H1 (cell line): Measurements from ENCODE around the gene DRD5. TPM values are rescaled to one million over a fixed set of nuclear protein-coding genes. Genes with fewer than 3 reads are reported as not detected.

Experiments
- CTCF ChIA-PET: fragments of 300-600 bp; sonication (Branson Sonifier 250); formaldehyde crosslinking; loops from one replicate; lab custom pipeline; 2021; ENCODE audit not compliant: partially characterized antibody; lab: Charles Lee
- POLR2A ChIA-PET: fragments of 300-600 bp; sonication (Branson Sonifier 250); formaldehyde crosslinking; loops from one replicate; lab custom pipeline; 2021; ENCODE audit warnings: inconsistent platforms; ENCODE audit not compliant: partially characterized antibody; lab: Charles Lee
- DNase-seq, 2 experiments: peaks; one replicate each; pipeline versions ENCODE4 v3.0.0 to v3.0.0-alpha.2; 2010 to 2022; ENCODE audit warnings: low spot score in 2 of 2, low read depth in 1 of 2, mixed read lengths in 1 of 2
- FAIRE-seq: peaks from 2 replicates; lab custom pipeline; 2011; peaks lifted over from hg19 to GRCh38; lab: Jason Lieb, UNC
- H2AFZ ChIP-seq: 2 replicates; pipeline ENCODE4 v1.8.1; 2012; ENCODE audit warnings: low read length, inconsistent platforms
- H2AK5ac ChIP-seq: 2 replicates; pipeline ENCODE4 v1.6.1; 2013; ENCODE audit warnings: low read depth, low read length
- H2BK120ac ChIP-seq: replicated peaks from 2 replicates; pipeline ENCODE3; 2013; ENCODE audit warnings: low read depth, low read length, inconsistent platforms
- H2BK12ac ChIP-seq: 2 replicates; pipeline ENCODE4 v1.6.1; 2013; ENCODE audit warnings: low read depth, low read length
- H2BK15ac ChIP-seq: 2 replicates; pipeline ENCODE4 v1.6.1; 2013; ENCODE audit warnings: low read length
- H2BK20ac ChIP-seq: 2 replicates; pipeline ENCODE4 v1.6.1; 2013; ENCODE audit warnings: low read length
- H2BK5ac ChIP-seq: 2 replicates; pipeline ENCODE4 v1.6.1; 2013; ENCODE audit warnings: low read depth, low read length
- H3K14ac ChIP-seq: 2 replicates; pipeline ENCODE4 v1.6.1; 2013; ENCODE audit warnings: inconsistent platforms; ENCODE audit not compliant: insufficient read length
- H3K18ac ChIP-seq: 2 replicates; pipeline ENCODE4 v1.6.1; 2013; ENCODE audit warnings: low read length; ENCODE audit errors: extremely low read depth
- H3K23ac ChIP-seq: 2 replicates; pipeline ENCODE4 v1.6.1; 2013; ENCODE audit warnings: inconsistent platforms; ENCODE audit not compliant: insufficient read length
- H3K23me2 ChIP-seq: 2 replicates; pipeline ENCODE4 v1.6.1; 2013; ENCODE audit warnings: low read depth, low read length
- H3K27ac ChIP-seq: 2 replicates; pipeline ENCODE4 v1.6.1; 2011; ENCODE audit warnings: low read depth, low read length, inconsistent platforms
- H3K27me3 ChIP-seq, 4 experiments: replicated peaks in 1 of 4; 1 replicate in 1 of 4; 2 replicates in 3 of 4; pipeline versions ENCODE4 v1.6.1 to v1.8.1; 2011 to 2013; ENCODE audit warnings: low read length in 3 of 4, mild to moderate bottlenecking in 3 of 4, inconsistent platforms in 2 of 4, mixed read lengths in 2 of 4, moderate library complexity in 1 of 4; ENCODE audit not compliant: control insufficient read depth in 3 of 4, insufficient read depth in 3 of 4; ENCODE audit errors: extremely low read depth in 1 of 4
- H3K36me3 ChIP-seq, 4 experiments: 2 replicates each; pipeline versions ENCODE4 v1.6.1 to v1.8.1; 2011 to 2013; ENCODE audit warnings: mild to moderate bottlenecking in 4 of 4, low read length in 3 of 4, moderate library complexity in 2 of 4, control low read depth in 1 of 4, inconsistent platforms in 1 of 4; ENCODE audit not compliant: insufficient read depth in 4 of 4, control insufficient read depth in 2 of 4
- H3K4ac ChIP-seq: replicated peaks from 2 replicates; pipeline ENCODE3; 2013; ENCODE audit warnings: low read length, low read depth, mixed read lengths, inconsistent platforms; ENCODE audit not compliant: insufficient read length
- H3K4me1 ChIP-seq, 4 experiments: replicated peaks in 1 of 4; 1 replicate in 1 of 4; 2 replicates in 3 of 4; pipeline versions ENCODE4 v1.6.1 to v1.8.1; 2011 to 2013; ENCODE audit warnings: low read length in 3 of 4, inconsistent platforms in 2 of 4, mixed read lengths in 1 of 4; ENCODE audit not compliant: insufficient read depth in 4 of 4, control insufficient read depth in 3 of 4
- H3K4me2 ChIP-seq, 2 experiments: 2 replicates each; pipeline versions ENCODE4 v1.6.1 to v1.8.1; 2011 to 2013; ENCODE audit warnings: low read depth in 2 of 2, low read length in 2 of 2, control low read depth in 1 of 2, inconsistent platforms in 1 of 2, mild to moderate bottlenecking in 1 of 2; ENCODE audit not compliant: insufficient read depth in 1 of 2
- H3K4me3 ChIP-seq, 4 experiments: fragments of 200-600, 300-600 bp in 1 of 4; sonication (generic), shearing (Covaris generic), sonication (Bioruptor Twin) in 1 of 4; 2 replicates each; pipeline versions ENCODE4 v1.5.1 to v1.8.1; 2011 to 2016; ENCODE audit warnings: low read length in 4 of 4, low read depth in 3 of 4, control low read depth in 2 of 4, inconsistent platforms in 2 of 4, mild to moderate bottlenecking in 2 of 4, mixed read lengths in 1 of 4, moderate library complexity in 1 of 4; ENCODE audit not compliant: insufficient read depth in 2 of 4; ENCODE audit errors: extremely low read depth in 1 of 4
- H3K56ac ChIP-seq: replicated peaks from 2 replicates; pipeline ENCODE3; 2013; ENCODE audit warnings: low read depth, mild to moderate bottlenecking, mixed read lengths, low read length, inconsistent platforms; ENCODE audit not compliant: insufficient read length
- H3K79me1 ChIP-seq: 2 replicates; pipeline ENCODE4 v1.6.1; 2013; ENCODE audit warnings: low read depth, low read length, control low read depth
- H3K79me2 ChIP-seq, 2 experiments: 2 replicates each; pipeline versions ENCODE4 v1.6.1 to v1.8.1; 2012 to 2013; ENCODE audit warnings: low read length in 2 of 2, mild to moderate bottlenecking in 2 of 2, inconsistent platforms in 1 of 2; ENCODE audit not compliant: insufficient read depth in 2 of 2, control insufficient read depth in 1 of 2
- H3K9ac ChIP-seq, 4 experiments: replicated peaks in 1 of 4; 1 replicate in 1 of 4; 2 replicates in 3 of 4; pipeline versions ENCODE4 v1.6.1 to v1.8.1; 2011 to 2013; ENCODE audit warnings: low read depth in 3 of 4, low read length in 3 of 4, control low read depth in 2 of 4, mild to moderate bottlenecking in 2 of 4, moderate library complexity in 2 of 4, inconsistent platforms in 1 of 4; ENCODE audit errors: extremely low read depth in 1 of 4
- H3K9me3 ChIP-seq, 2 experiments: 2 replicates each; pipeline versions ENCODE4 v1.6.1 to v1.8.1; 2012 to 2013; ENCODE audit warnings: mild to moderate bottlenecking in 2 of 2, moderate library complexity in 2 of 2, control low read depth in 1 of 2, inconsistent platforms in 1 of 2, low read depth in 1 of 2, low read length in 1 of 2, mixed read lengths in 1 of 2; ENCODE audit not compliant: insufficient read depth in 2 of 2
- H4K20me1 ChIP-seq, 2 experiments: replicated peaks in 1 of 2; 2 replicates each; pipeline versions ENCODE3 to v1.8.1; 2011 to 2013; ENCODE audit warnings: inconsistent platforms in 2 of 2, low read length in 2 of 2, mild to moderate bottlenecking in 1 of 2; ENCODE audit not compliant: insufficient read depth in 2 of 2, control insufficient read depth in 1 of 2
- H4K5ac ChIP-seq: 2 replicates; pipeline ENCODE4 v1.6.1; 2013; ENCODE audit warnings: low read length, low read depth, mixed read lengths, inconsistent platforms; ENCODE audit not compliant: insufficient read length
- H4K8ac ChIP-seq: 2 replicates; pipeline ENCODE4 v1.8.0; 2013; ENCODE audit warnings: mild to moderate bottlenecking, moderate library complexity, low read length, inconsistent platforms; ENCODE audit not compliant: insufficient read depth; ENCODE audit errors: extremely low read depth
- H4K91ac ChIP-seq: replicated peaks from 2 replicates; pipeline ENCODE3; 2013; ENCODE audit warnings: low read length, mixed read lengths, inconsistent platforms; ENCODE audit not compliant: insufficient read length
- SIN3A ChIP-seq, 2 experiments: IDR thresholded peaks in 1 of 2; conservative IDR thresholded peaks in 1 of 2; 2 replicates each; pipeline ENCODE4 v1.6.1; 2011 to 2012; ENCODE audit warnings: low read length in 2 of 2, improper control_type of control experiment in 1 of 2, low read depth in 1 of 2, mild to moderate bottlenecking in 1 of 2
- ZNF274 ChIP-seq: IDR thresholded peaks from 2 replicates; pipeline ENCODE4 v1.7.0; 2012; ENCODE audit warnings: low read length, borderline replicate concordance; ENCODE audit errors: extremely low read depth
- WGBS, 2 experiments: shearing (Covaris generic) in 1 of 2; methylation state at CpG; one replicate each; pipeline versions ENCODE4 v1.1.6 to v1.1.7; 2013 to 2015; ENCODE audit warnings: low lambda C conversion rate in 2 of 2, mixed read lengths in 2 of 2, inconsistent platforms in 1 of 2, low coverage in 1 of 2, missing lambda C conversion rate in 1 of 2; ENCODE audit not compliant: insufficient replicate concordance in 2 of 2, insufficient coverage in 1 of 2, insufficient read length in 1 of 2; ENCODE audit errors: extremely low coverage in 1 of 2, missing lambda C conversion rate in 1 of 2; 5-methylcytosine and 5-hydroxymethylcytosine counted together
- polyA plus RNA-seq, 7 experiments: library from polyadenylated mRNA; depleted of rRNA in 3 of 7; stranded (reverse) in 5 of 7; unstranded in 2 of 7; fragments of >200 nt in 5 of 7; fragments of 200-250 nt in 2 of 7; gene quantifications; 1 replicate in 5 of 7; 2 replicates in 1 of 7; 4 replicates in 1 of 7; pipeline versions ENCODE4 v1.2.1 to v1.2.3, GENCODE V29; 2011 to 2013; ENCODE audit warnings: missing spikeins in 2 of 7, mixed read lengths in 2 of 7
- total RNA-seq: library from RNA; stranded (reverse); fragmentation: NEBNext Ultra II Directional; extraction: Animal tissue kit (Norgen Biotek cat#: 25700); gene quantifications from 2 replicates; pipeline ENCODE4 v1.2.1, GENCODE V29; 2021

DRD5 gene
- total and polyA plus RNA-seq, 2 of the 8 experiments (the other 6 are each of a cell fraction or from before 2014, with no cell fraction given): 0.11 to 0.21 TPM

GRCh38 chr4:9758641-9759317 lies 22.7 kb upstream of the DRD5 start:
- CTCF ChIA-PET: no interaction called here
- POLR2A ChIA-PET: no interaction called here
- no peak for TF ChIP-seq ZNF274
- TF ChIP-seq SIN3A (conservative IDR thresholded peaks at IDR 0.05 in 1 of 2, IDR thresholded peaks at IDR 0.05 in 1 of 2; ENCODE audit: low read depth in 1 of 2, low read length in 2 of 2): no peak

More at GRCh38 chr4:9758641-9759317, 22.7 kb upstream of the DRD5 start:
- Histone ChIP-seq H3K4me3 (no peak overlapping the region), H3K18ac (no peak overlapping the region), H3K27me3 (no peaks in the 10 kb centered on the region), H4K20me1 (no peaks in the 10 kb centered on the region), H2BK5ac (no peak overlapping the region), H2BK15ac (no peak overlapping the region), H2AK5ac (no peak overlapping the region), H3K36me3 (no peaks in the 10 kb centered on the region), H3K4ac (no peak overlapping the region), H2BK12ac (no peak overlapping the region), H4K5ac (no peak overlapping the region), H3K9me3 (no peaks in the 10 kb centered on the region), H2AFZ (no peak overlapping the region), H3K79me1 (no peaks in the 10 kb centered on the region), H2BK120ac (no peak overlapping the region), H3K4me1 (no peaks in the 10 kb centered on the region), H4K91ac (no peak overlapping the region), H3K56ac (no peak overlapping the region), H3K27ac (no peak overlapping the region), H3K4me2 (no peak overlapping the region), H3K9ac (no peak overlapping the region), H3K23ac (no peak overlapping the region), H3K14ac (no peak overlapping the region), H2BK20ac (no peak overlapping the region), H4K8ac (no peak overlapping the region), H3K79me2 (no peaks in the 10 kb centered on the region), H3K23me2 (no peaks in the 10 kb centered on the region)
- 75% methylated on average over 11 of the region's 32 CpGs; no CpG with 5 or more reads in 1 of the 2 experiments for WGBS, 2 experiments
- DNase-seq (no peak), FAIRE-seq (no peak)
